RPMI8226 (cell line): Measurements from ENCODE around the gene GNPTG.

Experiments used
- DNase-seq: peaks from one replicate; pipeline ENCODE4 v3.0.0-alpha.2; 2015

Gene GNPTG

GRCh38 chr16:1349351-1349750, 2.4 kb upstream of the GNPTG start:
- DNase-seq: no peak

- no peak for DNase-seq
Measured at GRCh38 chr16:1349951-1350350, 1.8 kb upstream of the GNPTG start.

- no peak for DNase-seq
Measured at GRCh38 chr16:1350691-1351090, 1.0 kb upstream of the GNPTG start.

- DNase-seq: no peak
Measured at GRCh38 chr16:1351215-1351581, 533 bp upstream of the GNPTG start.

- DNase-seq: no peak
Measured at GRCh38 chr16:1354815-1355540, 3.2 kb downstream of the GNPTG start.

GRCh38 chr16:1355591-1355990, 3.9 kb downstream of the GNPTG start:
- DNase-seq: no peak

- DNase-seq: no peak
Measured at GRCh38 chr16:1356061-1356900, 4.5 kb downstream of the GNPTG start.

GRCh38 chr16:1357906-1358566, 6.3 kb downstream of the GNPTG start:
- no peak for DNase-seq

- DNase-seq: no peak
Measured at GRCh38 chr16:1361685-1362360, 10.1 kb downstream of the GNPTG start.

GRCh38 chr16:1362807-1363206, 11.1 kb downstream of the GNPTG start:
- DNase-seq: no peak

GRCh38 chr16:1363501-1364041, 11.8 kb downstream of the GNPTG start:
- peak; percentile 57 for DNase-seq

GRCh38 chr16:1364510-1364909, 12.8 kb downstream of the GNPTG start:
- no peak for DNase-seq

- DNase-seq: no peak
Measured at GRCh38 chr16:1366060-1366711, 14.5 kb downstream of the GNPTG start.

GRCh38 chr16:1366712-1367299, 15.1 kb downstream of the GNPTG start:
- no peak for DNase-seq

- DNase-seq: no peak
Measured at GRCh38 chr16:1367486-1368174, 15.9 kb downstream of the GNPTG start.

GRCh38 chr16:1371054-1371978, 19.6 kb downstream of the GNPTG start:
- DNase-seq: no peak

GRCh38 chr16:1372292-1372950, 20.7 kb downstream of the GNPTG start:
- no peak for DNase-seq

- DNase-seq: no peak
Measured at GRCh38 chr16:1374418-1375297, 22.9 kb downstream of the GNPTG start.

- no peak for DNase-seq
Measured at GRCh38 chr16:1375298-1375640, 23.5 kb downstream of the GNPTG start.
